RWPE2 (cell line): Measurements from ENCODE around the gene NAALADL1.

Source experiments
- ATAC-seq: fragments of 200-7000 bp; cut with Tn5 transposase; 3 replicates; pipeline ENCODE4 v1.9.1; 2021; ENCODE audit warnings: low read depth
- DNase-seq: peaks from one replicate; pipeline ENCODE4 v3.0.0-alpha.2; 2020; ENCODE audit warnings: low spot score
- H3K27ac ChIP-seq: fragments of 450-650 bp; 2 replicates; pipeline ENCODE4 v1.5.1; 2017; ENCODE audit warnings: mild to moderate bottlenecking; ENCODE audit not compliant: poor library complexity, severe bottlenecking
- H3K27me3 ChIP-seq: fragments of 250-450 bp; sonication (Bioruptor Pico); 2 replicates; pipeline ENCODE4 v1.5.1; 2021; ENCODE audit warnings: mild to moderate bottlenecking, moderate library complexity; ENCODE audit not compliant: insufficient read depth, poor library complexity, severe bottlenecking
- H3K36me3 ChIP-seq: fragments of 250-450 bp; sonication (Bioruptor Pico); 2 replicates; pipeline ENCODE4 v1.5.1; 2020; ENCODE audit warnings: low read depth, mild to moderate bottlenecking, moderate library complexity
- H3K4me1 ChIP-seq: fragments of 250-450 bp; sonication (Bioruptor Pico); 2 replicates; pipeline ENCODE4 v1.5.1; 2021; ENCODE audit warnings: mild to moderate bottlenecking, moderate library complexity; ENCODE audit not compliant: insufficient read depth, poor library complexity, severe bottlenecking
- H3K4me3 ChIP-seq: fragments of 250-450 bp; sonication (Bioruptor Pico); 2 replicates; pipeline ENCODE4 v1.5.1; 2021; ENCODE audit warnings: mild to moderate bottlenecking, moderate library complexity; ENCODE audit not compliant: severe bottlenecking
- H3K9me3 ChIP-seq: fragments of 250-450 bp; sonication (Bioruptor Pico); 2 replicates; pipeline ENCODE4 v1.5.1; 2021; ENCODE audit warnings: mild to moderate bottlenecking, moderate library complexity; ENCODE audit not compliant: severe bottlenecking
- CTCF ChIP-seq: fragments of 450-650 bp; IDR thresholded peaks from one replicate; pipeline ENCODE4 v1.5.1; 2017; ENCODE audit warnings: mild to moderate bottlenecking, moderate library complexity; ENCODE audit not compliant: poor library complexity, severe bottlenecking

The NAALADL1 gene

GRCh38 chr11:65036931-65037330 lies 21.4 kb downstream of the NAALADL1 start:
- DNase-seq (no peak), ATAC-seq (no peak)
- no peak overlapping the region for H3K4me3 ChIP-seq
- H3K27me3 ChIP-seq, result no peaks in the 10 kb centered on the region
- TF ChIP-seq CTCF, result no peak
- no peak overlapping the region for H3K27ac ChIP-seq
- peaks cover 5% of the 10 kb centered on the region for H3K4me1 ChIP-seq
- H3K9me3 ChIP-seq, result no peaks in the 10 kb centered on the region
- peaks cover 23% of the 10 kb centered on the region for H3K36me3 ChIP-seq

GRCh38 chr11:65035579-65035978 lies 22.8 kb downstream of the NAALADL1 start:
- Histone ChIP-seq H3K9me3 (no peaks in the 10 kb centered on the region), H3K4me3 (no peak overlapping the region), H3K4me1 (peaks cover 5% of the 10 kb centered on the region), H3K27me3 (no peaks in the 10 kb centered on the region), H3K36me3 (peaks cover 23% of the 10 kb centered on the region), H3K27ac (no peak overlapping the region)
- ATAC-seq (no peak), DNase-seq (no peak)
- TF ChIP-seq CTCF, result no peak

- no peak overlapping the region for H3K27ac ChIP-seq
- no peak for ATAC-seq
- TF ChIP-seq CTCF, result no peak
- peaks cover 23% of the 10 kb centered on the region for H3K36me3 ChIP-seq
- H3K4me3 ChIP-seq, result no peak overlapping the region
- no peaks in the 10 kb centered on the region for H3K27me3 ChIP-seq
- DNase-seq, result no peak
- no peaks in the 10 kb centered on the region for H3K9me3 ChIP-seq
- H3K4me1 ChIP-seq, result no peaks in the 10 kb centered on the region
Observed at GRCh38 chr11:65034423-65034822, 23.9 kb downstream of the NAALADL1 start.

- Histone ChIP-seq H3K4me3 (no peak overlapping the region), H3K4me1 (no peaks in the 10 kb centered on the region), H3K36me3 (peaks cover 23% of the 10 kb centered on the region), H3K9me3 (no peaks in the 10 kb centered on the region), H3K27me3 (no peaks in the 10 kb centered on the region), H3K27ac (no peak overlapping the region)
- TF ChIP-seq CTCF, result no peak
- ATAC-seq (no peak), DNase-seq (no peak)
Observed at GRCh38 chr11:65032216-65032615, 26.1 kb downstream of the NAALADL1 start.

GRCh38 chr11:65027213-65028067 lies 30.9 kb downstream of the NAALADL1 start, which contains the start of gene SNX15:
Gene SNX15 (plus strand): TSS chr11:65027439. CDS start chr11:65027538, 99 bp downstream.
- no peaks in the 10 kb centered on the region for H3K27me3 ChIP-seq
- H3K27ac ChIP-seq, result peak within 1 kb of the TSS; percentile 61
- TF ChIP-seq CTCF, result peak; percentile 48
- peaks cover 5% of the 10 kb centered on the region; the same call in 1 of the 2 replicates for H3K36me3 ChIP-seq
- ATAC-seq (peak; percentile 94), DNase-seq (peak; percentile 91)
- peak within 1 kb of the TSS; percentile 46 for H3K4me3 ChIP-seq
- H3K9me3 ChIP-seq, result no peaks in the 10 kb centered on the region
- H3K4me1 ChIP-seq, result no peaks in the 10 kb centered on the region
